Measurements from ENCODE around the gene RFX7.

The RFX7 gene

GRCh38 chr15:56124391-56124790, 119.3 kb downstream of the RFX7 start:
- no peak for DNase-seq

- DNase-seq, result no peak
These were observed 137.8 kb downstream of the RFX7 start for GRCh38 chr15:56105855-56106254.

GRCh38 chr15:56102441-56102840, 141.2 kb downstream of the RFX7 start:
- DNase-seq, result no peak

- no peak for DNase-seq
These were observed 144.4 kb downstream of the RFX7 start for GRCh38 chr15:56099311-56099710.

GRCh38 chr15:56098195-56098863, 145.3 kb downstream of the RFX7 start:
- no peak for DNase-seq

GRCh38 chr15:56095406-56095805, 148.3 kb downstream of the RFX7 start:
- DNase-seq, result no peak

- DNase-seq, result no peak
These were observed 149.5 kb downstream of the RFX7 start for GRCh38 chr15:56094171-56094570.

- no peak for DNase-seq
These were observed 155.3 kb downstream of the RFX7 start for GRCh38 chr15:56088389-56088788.

- no peak for DNase-seq
These were observed 157.1 kb downstream of the RFX7 start for GRCh38 chr15:56086566-56086965.

- no peak for DNase-seq
These were observed 161.4 kb downstream of the RFX7 start for GRCh38 chr15:56082263-56082761.

- DNase-seq, result no peak
These were observed 166.6 kb downstream of the RFX7 start for GRCh38 chr15:56077081-56077480.

GRCh38 chr15:56076640-56077039, 167.0 kb downstream of the RFX7 start:
- DNase-seq, result no peak

- DNase-seq, result no peak
These were observed 169.0 kb downstream of the RFX7 start for GRCh38 chr15:56074481-56075265.

- DNase-seq, result no peak
These were observed 179.5 kb downstream of the RFX7 start for GRCh38 chr15:56064152-56064551.

GRCh38 chr15:56059716-56060115, 184.0 kb downstream of the RFX7 start:
- no peak for DNase-seq

- DNase-seq, result no peak
These were observed 184.7 kb downstream of the RFX7 start for GRCh38 chr15:56058986-56059385.

- DNase-seq, result no peak
These were observed 187.1 kb downstream of the RFX7 start for GRCh38 chr15:56056626-56057025.

- no peak for DNase-seq
These were observed 190.7 kb downstream of the RFX7 start for GRCh38 chr15:56053046-56053400.

GRCh38 chr15:56052395-56053045, 191.2 kb downstream of the RFX7 start:
- DNase-seq, result no peak

GRCh38 chr15:56051676-56052075, 192.0 kb downstream of the RFX7 start:
- DNase-seq, result no peak

- DNase-seq, result no peak
These were observed 194.1 kb downstream of the RFX7 start for GRCh38 chr15:56049577-56049976.

GRCh38 chr15:56047354-56047753, 196.3 kb downstream of the RFX7 start:
- DNase-seq, result no peak

GRCh38 chr15:56045068-56045748, 198.5 kb downstream of the RFX7 start:
- DNase-seq, result no peak
